ENCODE results near the gene EYA4.
A peak's percentile ranks its signal among the peaks of the same experiment; 100 is the strongest.

Gene EYA4

DNA sequence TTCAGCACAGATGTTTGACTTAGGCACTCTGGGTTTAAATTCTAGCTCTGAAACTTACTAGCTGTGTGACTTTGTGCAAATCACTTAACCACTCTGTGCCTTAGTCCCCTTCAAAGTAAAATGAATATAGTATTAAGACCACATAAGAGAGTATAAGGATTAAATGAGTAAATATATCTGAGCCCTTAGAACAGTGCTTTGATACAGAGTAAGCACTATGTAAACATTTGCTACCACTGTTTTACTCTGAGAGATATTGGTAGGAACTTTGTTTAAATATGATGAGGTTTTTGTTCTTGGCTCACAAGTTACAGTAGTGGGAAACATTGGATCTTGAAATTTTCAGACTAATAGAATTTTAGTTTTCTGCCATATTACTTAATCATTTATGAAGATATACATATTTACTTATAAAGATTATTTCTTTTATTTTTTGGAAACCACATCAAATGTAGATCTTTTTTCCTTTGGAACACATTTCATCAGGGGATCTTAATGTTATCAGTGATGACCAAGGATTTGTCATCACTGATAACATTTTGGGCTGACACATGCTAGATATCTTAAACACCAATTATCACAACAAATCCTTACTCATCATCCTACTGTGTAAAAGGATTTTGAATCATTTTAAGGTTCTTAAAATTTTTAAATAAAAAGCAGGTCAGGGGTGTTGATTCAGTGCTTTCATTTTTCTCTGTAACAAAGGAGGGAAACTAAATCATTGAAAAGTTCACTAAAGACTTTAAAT, 226.2 kb downstream of the EYA4 start:
- peak in 1 of 2 experiments; percentile 19 for DNase-seq

DNA sequence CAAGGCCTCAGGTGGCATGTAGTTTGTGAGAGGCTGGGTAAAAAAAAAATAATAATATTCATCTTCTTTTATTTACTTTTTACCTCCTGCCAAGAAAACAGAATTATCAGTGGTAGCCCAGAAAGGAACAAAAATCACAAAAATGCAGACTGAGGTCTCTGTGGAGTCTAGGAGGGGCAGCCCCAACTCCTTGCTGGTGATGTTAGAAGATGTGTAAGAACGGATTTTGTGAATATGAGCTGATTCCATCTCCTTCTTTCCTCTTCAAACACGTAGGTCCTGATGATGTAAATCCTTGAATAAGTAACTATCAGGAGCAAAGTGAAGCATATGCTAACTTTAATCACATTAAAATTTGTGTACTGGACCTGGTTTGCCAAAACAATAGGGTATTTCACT, 226.8 kb downstream of the EYA4 start:
- no peak for DNase-seq

DNA sequence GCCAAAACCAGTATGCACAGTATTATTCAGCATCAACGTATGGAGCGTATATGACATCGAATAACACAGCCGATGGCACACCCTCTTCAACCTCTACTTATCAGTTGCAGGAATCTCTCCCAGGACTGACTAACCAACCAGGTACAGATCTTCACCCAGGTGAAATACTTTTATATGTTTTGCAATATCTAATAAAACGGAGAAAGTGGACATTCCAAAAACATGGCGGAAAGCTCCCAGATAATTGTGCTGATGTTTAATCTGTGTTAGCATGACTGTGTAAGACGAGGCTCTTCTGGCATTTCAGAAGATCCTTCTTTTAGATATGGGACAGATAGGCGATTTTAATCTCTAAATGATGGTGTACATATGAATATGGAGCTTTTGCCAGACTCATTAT, 227.4 kb downstream of the EYA4 start:
- no peak for DNase-seq

DNA sequence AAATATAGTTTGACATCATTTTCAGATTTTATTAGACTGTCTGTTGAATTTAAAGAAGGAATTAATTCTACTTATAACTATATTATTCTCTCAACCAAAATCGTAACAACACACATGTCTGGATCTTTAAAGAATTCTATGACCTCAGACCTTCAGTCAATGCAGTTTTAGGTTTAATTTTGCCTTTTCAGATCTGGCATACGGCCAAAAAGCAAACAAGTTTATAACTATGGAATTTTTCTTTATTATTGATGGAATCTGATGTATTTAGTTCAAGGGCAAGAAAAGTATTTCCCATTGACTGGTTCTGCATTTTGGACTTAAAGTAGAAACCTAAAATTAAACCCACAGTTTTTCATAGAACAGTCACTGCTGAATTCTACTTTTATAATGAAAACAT, 233.4 kb downstream of the EYA4 start:
- DNase-seq: no peak

DNA sequence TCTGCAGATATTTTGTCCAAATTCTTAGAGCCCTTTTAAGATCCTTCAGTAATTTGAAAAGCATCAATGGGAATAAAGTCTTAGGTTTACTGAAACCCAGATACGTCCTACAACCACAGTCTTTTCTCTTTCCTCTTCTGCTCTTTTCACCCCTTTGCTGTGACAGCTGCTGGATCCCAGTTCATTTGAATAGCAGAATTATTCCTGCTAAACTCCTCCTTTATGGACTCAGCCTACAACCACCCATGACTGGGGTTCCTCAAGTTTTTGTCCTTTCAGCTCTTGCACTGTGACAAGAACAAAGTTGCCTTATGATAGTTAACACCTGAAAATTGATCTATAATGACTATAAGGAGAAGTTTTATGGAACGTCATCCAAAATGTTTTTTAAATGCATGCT, 237.5 kb downstream of the EYA4 start:
- no peak for DNase-seq

DNA sequence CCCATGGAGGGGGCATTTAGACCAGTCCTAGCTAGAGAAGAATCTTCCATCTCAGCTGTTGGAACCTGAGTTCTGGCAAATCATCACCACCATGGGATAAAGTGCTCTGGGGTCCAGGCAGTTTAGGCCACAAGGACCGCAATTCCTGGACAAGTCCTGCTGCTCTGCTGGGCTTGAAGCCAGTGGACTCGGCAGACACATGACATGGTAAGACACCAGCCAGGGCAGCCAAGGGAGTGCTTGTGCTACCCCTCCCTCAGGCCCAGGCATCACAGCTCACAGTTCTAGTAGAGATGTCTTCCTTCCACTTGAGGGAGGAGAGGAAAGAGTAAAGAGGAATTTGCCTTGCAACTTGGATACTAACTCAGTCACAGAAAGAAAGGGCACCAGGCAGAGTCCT, 246.0 kb downstream of the EYA4 start:
- DNase-seq: no peak

DNA sequence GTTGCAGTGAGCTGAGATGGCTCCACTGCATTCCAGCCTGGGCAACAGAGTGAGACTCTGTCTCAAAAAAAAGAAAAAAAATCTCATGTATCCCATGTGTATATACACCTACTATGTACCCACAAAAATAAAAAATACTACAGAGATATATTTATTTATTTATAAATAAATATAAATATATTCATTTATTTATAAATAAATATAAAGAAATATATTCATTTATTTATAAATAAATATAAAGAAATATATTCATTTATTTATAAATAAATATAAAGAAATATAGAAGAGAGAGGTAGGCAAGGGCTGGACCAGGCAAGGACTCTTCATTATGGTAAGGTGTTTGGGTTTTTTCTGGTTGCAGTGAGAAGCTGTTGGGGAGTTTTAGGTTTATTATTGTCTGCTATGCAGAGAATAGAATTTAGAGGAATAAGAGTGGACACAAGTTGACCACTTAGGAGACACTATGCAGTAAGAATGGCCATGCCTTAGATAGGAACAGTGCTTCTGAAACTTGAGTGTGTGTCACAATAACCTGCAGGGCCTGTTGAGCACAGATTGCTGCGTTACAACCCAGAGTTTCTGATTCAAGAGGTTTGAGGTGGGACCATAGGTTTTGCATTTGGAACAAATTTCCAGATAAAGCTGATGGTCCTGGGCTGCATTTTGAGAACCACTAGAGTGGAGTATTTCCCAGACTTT, 254.2 kb downstream of the EYA4 start:
- no peak for DNase-seq

DNA sequence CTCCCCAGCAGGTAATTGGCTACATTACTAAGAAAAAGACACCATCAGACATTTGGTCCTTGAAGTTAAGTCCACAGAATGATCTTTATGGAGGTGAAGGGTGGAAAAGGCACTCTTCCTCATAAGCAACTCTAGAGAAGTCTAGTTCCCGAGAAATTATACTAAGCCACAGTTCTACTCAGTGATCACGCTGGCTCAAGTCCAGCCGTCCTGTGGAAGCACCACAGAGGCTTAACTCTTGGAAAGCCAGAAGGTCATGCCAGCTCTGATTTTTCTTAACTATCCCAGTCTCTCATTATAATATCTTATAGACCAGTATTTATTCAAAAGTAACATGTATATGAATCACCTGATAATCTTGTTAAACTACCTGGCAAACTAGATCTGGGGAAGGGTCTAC, 258.5 kb downstream of the EYA4 start:
- no peak for DNase-seq

DNA sequence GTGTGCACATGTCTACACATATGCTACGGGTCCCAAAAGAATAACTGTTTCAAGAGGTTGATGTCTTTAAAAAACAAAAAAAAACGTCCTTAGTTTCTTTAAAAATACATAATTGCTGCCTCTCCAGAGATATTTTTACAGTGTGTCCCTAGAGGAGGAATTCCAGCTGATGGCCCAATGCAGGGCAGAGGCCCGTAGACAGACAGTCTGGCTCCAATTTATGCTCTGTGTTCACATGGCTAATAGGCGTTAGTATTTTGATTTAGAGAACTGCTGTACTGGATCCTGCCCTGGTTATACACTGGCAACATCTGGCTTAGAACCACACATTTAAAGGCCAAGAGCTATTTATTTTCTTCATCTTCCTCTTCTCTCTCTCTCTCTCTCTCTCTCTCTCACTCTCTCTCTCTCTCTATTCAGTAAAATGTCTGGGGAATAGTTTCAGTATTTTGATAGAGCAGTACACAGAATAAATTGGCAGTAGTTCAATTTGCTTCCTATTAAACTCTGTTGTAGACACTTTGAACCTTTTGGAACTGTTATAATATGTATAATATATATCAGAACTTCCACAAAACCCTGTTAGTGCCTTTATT, 260.6 kb downstream of the EYA4 start:
- DNase-seq: no peak

DNA sequence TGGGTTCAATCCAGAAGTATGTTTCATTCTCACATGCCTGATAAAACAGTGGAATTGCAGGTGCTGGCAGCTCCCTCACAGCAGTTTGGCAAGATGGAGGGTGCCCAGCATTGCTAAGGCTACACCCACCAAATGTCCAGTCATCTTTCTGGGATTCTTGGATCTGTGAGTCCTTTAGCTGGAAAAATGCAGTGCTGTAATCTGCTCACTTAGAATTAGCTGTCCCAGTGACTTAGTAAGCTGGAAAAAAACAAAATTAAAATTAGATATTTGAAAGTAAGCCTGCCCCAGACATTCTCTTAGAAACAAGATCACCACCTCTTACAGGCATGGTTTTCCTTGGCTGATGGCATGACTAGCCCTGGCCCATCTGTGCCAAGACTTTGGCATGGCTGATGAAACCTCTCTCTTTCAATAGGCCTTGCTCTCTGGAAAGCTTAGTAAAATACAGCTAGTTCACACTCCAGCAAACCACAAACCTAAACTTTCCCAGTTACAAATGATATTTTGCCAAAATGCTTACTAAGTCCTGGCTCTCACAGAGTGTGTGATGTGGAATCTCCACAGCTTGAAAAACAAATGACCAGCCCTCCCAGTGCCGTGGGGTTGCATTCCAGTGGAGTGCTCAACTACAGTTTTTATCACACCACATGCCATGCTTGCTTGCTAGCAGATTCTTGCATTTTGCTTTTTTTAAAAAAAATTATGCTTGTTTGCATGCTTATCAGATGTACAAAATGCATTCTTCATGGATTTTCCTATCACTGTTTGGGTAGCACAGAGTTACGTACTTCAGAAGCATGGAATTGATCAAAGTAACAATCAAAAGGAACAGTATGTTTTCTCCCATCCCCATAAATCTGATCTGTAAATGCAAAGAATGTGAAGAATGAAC, 261.5 kb downstream of the EYA4 start:
- DNase-seq: no peak

DNA sequence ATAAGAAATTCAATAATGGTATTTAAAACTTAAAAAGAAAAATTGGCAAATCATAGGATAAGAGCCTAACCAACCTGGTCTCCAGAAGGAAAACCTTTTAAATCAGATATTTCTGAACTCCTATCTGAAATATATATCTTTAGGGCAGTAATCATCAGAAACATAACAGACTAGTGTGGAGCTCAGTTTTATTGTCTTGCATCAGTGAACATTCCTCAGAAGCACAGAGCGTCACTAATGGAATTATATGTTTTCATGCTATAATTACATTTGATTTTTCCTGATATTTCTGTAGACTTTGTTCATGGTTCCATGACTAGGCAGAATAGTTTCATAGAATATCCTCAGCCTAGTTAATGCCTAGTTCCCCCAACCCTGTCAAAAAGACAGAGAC, 262.2 kb downstream of the EYA4 start:
- DNase-seq: no peak

DNA sequence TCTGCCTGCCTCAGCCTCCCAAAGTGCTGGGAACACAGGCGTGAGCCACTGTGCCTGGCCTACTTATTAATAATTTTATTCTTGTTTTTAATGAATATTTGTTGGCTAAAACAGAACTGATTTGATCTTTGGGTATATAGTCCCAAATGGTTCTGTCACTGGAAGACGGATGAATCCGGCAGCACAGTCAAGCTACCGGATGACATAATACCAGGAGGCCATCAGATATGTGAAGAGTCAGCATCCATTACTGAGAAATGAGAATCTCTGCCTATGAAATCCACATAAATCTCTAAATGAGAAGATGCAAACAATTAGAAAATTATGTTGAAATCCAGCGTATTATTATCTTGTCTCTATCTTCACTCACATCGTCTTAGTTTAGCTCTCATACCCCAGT, 263.0 kb downstream of the EYA4 start:
- DNase-seq: no peak

DNA sequence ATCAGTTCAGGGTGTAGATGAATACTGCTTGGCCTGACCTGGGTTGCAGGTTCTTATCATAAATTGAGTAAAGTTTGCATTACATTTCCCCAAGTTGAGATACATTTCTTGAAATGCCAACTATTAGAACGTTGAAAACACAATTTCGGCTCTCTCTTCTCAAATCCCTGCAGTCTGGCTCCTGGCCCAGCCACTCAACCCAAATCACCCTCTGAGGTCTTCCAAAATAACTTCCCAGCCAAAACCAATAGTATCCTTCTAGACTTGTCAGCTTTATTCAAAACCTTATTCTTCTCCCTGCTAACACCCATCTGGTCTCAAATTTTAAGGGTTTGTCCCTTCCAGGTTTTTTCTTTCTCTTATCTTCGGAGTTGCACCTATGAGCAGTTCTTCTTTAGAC, 263.6 kb downstream of the EYA4 start:
- no peak for DNase-seq

DNA sequence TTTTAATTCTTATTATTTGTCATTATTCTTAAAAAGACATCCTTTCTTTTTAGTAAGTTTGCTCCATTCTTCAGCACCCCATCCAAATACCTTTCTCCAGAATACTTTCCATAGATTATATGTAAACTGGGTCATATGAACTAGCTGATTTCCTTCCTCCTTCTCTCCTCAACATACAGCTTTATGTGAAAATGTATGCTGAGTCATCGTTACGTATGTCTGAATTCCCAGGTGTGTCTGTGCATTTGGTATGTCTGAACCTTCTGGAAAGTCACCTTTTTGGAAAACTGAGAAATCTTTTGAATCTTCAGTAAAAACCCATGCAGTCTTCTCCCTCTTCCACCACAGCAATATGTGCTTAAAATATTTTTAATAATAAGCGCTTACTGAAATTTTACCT, 264.5 kb downstream of the EYA4 start:
- DNase-seq: no peak

DNA sequence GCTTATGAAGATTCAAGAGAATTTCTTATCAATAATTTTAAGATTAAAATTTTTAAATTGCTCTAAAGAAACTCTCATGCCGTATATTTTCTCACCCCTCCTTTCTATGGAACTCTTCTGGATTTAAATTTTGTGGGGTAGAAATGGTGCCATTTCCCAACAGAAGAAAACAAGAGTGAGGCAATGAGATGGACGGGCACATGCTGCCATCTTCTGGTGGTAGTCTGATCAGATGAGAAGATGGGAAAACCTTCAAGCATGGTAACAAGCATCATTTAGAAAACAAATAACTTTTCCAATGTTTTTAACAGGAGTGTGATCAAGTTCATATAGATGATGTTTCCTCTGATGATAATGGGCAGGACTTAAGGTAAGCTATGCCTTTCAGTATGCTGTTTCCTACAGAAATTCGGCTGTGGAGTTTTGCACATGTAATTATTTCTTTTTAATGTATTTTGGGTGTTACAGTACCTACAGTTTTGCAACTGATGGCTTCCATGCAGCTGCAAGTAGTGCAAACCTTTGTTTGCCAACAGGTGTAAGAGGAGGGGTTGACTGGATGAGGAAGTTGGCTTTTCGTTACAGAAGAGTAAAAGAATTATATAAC, 271.4 kb downstream of the EYA4 start:
- peak in 1 of 2 experiments; percentile 48 for DNase-seq

DNA sequence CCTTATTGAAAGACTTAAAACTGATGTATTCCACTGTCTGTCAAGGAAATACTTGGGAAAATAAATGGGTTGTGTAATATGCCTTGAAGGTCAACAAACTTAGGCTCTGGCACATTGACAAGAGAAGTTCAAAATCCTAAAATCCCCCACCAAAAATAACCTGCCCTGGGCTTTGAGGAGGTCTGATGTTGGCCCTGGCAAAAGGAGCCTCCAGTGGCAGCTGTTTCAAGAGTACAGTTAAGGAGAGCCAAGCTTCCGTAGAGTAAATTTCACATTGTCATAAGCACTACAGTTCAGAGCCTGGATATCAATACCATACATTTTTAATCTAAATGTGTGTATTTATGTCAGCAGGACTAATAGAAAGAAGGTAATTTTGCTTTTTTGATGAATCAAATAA, 282.7 kb downstream of the EYA4 start:
- no peak for DNase-seq

DNA sequence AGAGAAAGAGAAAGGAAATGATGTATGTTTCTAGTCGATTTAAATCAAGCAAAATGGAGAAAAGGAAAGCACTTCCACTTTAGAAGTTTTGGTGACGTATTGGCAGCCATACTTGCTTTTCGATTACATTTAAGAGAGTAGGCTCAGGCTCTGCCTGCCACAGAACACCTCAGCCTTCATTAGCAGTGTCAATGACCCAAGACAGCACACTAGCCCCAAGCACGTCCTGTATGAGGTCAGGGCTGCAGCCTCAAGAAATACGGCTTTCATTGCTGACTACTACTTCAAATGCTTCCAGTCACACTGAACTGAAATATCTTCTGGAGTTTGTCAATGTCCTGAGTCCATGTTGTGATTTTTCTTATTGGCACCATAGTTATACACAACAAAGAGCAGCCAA, 285.3 kb downstream of the EYA4 start:
- DNase-seq: no peak

DNA sequence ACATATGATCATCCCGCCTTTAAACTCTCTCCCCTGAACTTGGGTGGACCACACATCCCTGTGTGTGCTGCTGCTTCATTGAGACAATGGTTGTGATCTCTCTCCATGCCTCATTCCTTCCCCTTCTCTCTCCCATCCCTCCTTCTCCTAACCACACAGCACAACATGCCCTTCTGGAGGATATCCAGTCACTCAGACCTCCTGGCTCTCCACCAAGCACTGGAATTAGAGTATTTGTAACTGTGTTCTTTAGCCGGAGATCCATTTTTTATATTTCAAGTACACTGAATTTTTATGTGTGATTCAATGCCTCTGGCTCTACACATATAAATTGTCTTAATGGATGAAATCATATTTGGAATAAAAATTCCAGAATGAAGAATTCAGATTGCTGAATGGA, 287.4 kb downstream of the EYA4 start:
- DNase-seq: no peak

DNA sequence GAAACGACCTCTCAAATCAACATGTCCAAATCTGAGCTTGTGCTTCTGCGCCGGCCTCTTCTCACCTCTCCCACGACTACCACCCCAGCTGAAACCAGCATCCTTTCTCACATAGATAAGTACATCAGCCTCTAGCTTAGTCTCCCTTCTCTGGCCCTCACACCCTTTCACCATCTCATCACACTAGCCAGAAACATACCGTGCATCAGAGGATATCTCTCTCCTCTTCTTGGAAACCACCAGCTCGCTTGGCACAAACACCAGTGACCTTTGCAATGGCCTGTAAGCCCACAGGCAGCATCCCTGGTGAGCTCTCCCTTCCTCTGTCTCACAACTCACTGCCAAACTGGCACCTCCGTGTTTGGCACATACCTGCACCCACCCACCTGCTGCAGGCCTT, 291.8 kb downstream of the EYA4 start:
- no peak for DNase-seq

DNA sequence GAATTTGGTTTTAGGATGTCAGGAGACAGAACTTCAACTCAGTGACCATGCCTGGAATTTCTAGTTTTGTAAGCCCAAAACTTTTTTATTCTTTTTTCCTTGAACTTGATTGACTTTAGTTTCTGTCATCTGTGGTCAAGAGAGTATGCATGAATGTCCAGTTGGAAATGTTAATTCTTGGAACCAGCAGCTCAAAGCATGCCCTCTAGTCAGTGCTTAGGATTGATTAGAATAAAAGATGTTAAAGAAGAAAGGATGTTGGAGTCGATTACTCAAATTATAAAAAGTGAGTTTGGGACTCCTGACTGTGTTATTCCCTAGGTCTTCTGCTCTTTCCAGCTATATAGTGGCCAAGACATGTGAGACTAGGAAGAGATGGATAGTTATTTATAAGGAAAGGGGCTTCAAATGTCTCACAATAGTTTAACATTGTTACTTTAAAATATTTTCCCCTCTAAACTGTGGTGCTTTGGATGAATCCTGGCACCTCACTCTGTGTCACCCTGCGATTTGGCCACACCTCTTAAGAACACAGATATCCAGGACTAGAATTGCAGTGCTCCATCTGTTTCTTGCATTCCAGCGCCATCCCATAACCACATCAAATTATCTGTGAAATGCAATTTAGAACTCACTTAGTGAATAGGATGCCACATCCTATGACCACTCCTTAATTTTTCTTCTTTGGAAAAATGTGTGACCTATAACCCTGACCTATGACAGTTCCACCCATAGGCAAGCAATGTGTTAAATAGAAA, 298.5 kb downstream of the EYA4 start:
- no peak for DNase-seq

DNA sequence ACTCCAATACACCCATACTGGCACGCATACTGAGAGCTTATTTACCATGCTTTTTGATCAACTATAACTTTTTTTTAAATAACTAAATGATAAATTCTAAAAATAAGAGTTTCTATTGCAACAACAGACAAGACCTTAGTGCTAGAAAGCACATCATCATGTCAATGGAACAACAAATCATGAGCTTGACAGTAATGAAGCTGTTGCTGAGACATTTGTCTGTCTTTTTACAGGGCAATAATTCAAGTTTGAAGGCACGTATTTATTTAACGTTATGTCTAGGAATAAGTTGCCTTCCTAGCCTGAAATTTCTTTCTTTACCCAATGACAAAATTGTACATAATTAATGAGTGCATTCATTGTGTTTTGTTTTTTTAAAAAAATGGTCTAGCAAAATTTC, 299.2 kb downstream of the EYA4 start:
- DNase-seq: no peak

DNA sequence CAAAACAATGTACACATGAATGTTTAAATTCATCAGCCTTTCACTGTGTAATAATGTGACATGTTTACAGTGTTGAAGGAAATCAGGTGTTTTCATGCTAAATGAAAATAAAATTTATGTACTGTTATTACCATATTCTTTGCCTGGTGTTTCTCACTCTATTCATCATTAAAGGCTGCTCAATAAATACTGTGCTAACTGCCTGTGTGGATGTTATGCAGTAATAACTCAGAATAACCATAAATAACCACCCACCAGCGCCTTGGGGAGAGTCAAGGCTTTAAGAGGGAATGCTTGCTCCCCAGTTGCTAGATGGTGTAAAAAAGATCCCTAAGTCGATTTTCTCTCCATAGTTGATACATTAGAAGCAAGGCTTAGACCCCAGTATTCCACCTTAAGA, 299.9 kb downstream of the EYA4 start:
- DNase-seq: no peak

Data from SW 1271 (cell line).